SK-N-MC (cell line): ENCODE results near the gene LEFTY1.

Experiments used
- EZH2 ChIP-seq: fragments of 200-600 bp; sonication (generic); IDR thresholded peaks from one replicate; pipeline ENCODE4 v1.6.1; 2017; ENCODE audit warnings: antibody characterized with exemption
- POLR2AphosphoS5 ChIP-seq: IDR thresholded peaks from 2 replicates; pipeline ENCODE4 v1.6.1; 2012; ENCODE audit warnings: mild to moderate bottlenecking, low read depth, low read length, borderline replicate concordance

- TF ChIP-seq POLR2AphosphoS5 (no peak; the same call in 1 of the 2 replicates), EZH2 (no peak)
Observed at GRCh38 chr1:225921734-225922709, 33.1 kb upstream of the LEFTY1 start.
